ENCODE measurements around the gene COX7A1.

GRCh38 chr19:36111200-36111539, 41.1 kb downstream of the COX7A1 start:
- TF ChIP-seq CTCF (conservative IDR thresholded peaks at IDR 0.05; ENCODE audit: low read depth, low read length) (no peak), EZH2 (IDR thresholded peaks at IDR 0.05; ENCODE audit: borderline replicate concordance, low read depth, low read length, poor library complexity, severe bottlenecking) (no peak)
